ENCODE data around the gene MICALL2. TPM values are rescaled to one million over a fixed set of nuclear protein-coding genes. Genes with fewer than 3 reads are reported as not detected.

Gene MICALL2
- total RNA-seq, 6 experiments from 2014 or later = 8.2 to 23.8 (median 13.6) TPM

- H3K27me3 ChIP-seq = no peaks in the 10 kb centered on the region
- intact Hi-C loops (cut with DNase I) = loop anchor here in 1 of 2 donors (10.0 kb wide), 1 partner anchor 46 kb away; no protein-coding TSS in a partner anchor
- H3K27ac ChIP-seq = no peak overlapping the region
- no peaks in the 10 kb centered on the region for H3K9me3 ChIP-seq
- ATAC-seq (no peak), DNase-seq (no peak)
- peaks cover 0 to 28% (median 2%) of the 10 kb centered on the region in 4 donors for H3K36me3 ChIP-seq
- TF ChIP-seq, protein P1, sequence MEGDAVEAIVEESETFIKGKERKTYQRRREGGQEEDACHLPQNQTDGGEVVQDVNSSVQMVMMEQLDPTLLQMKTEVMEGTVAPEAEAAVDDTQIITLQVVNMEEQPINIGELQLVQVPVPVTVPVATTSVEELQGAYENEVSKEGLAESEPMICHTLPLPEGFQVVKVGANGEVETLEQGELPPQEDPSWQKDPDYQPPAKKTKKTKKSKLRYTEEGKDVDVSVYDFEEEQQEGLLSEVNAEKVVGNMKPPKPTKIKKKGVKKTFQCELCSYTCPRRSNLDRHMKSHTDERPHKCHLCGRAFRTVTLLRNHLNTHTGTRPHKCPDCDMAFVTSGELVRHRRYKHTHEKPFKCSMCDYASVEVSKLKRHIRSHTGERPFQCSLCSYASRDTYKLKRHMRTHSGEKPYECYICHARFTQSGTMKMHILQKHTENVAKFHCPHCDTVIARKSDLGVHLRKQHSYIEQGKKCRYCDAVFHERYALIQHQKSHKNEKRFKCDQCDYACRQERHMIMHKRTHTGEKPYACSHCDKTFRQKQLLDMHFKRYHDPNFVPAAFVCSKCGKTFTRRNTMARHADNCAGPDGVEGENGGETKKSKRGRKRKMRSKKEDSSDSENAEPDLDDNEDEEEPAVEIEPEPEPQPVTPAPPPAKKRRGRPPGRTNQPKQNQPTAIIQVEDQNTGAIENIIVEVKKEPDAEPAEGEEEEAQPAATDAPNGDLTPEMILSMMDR (IDR thresholded peaks at IDR 0.05) = no peak
- no peak for TF ChIP-seq POLR2A (IDR thresholded peaks at IDR 0.05)
- no peak overlapping the region for H3K4me3 ChIP-seq
- no CpG with 5 or more reads among the region's 21 CpGs for WGBS (ENCODE audit: insufficient coverage, low coverage, low lambda C conversion rate, missing lambda C conversion rate)
- peaks cover 0 to 11% (median 5%) of the 10 kb centered on the region in 4 donors for H3K4me1 ChIP-seq
These were observed 11.6 kb upstream of the MICALL2 start for GRCh38 chr7:1470901-1471300.

DNA sequence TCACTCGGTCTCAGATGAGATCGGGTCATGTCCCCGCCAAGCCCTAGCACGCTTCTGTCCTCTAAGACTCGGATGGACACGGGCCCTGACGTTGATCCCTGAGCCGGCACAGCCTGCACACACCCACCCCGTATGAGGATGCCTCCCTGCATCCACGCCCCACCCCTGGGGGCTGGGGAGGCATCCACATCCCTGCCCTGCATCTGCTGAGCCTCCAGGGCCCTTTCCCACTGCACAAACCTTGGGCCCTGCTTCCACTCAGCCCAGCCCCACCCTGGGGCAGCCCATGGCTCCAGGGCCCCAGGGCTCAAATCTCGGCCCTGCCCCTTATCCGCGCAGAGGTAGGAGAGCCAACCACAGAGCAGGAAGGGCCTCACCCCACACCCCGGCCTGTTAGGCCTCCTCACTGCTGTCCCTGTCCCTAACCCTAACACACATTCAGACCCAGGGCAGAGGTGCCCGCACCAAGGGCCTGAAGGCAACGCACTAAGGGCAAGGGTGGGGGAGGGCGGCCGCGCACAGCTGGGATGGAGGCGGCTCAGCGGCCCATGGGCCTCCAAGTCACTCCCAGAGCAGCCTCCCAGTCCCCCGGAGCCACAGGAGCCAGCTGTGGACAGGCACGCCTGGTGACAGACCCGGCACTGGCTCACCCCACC is 9.5 kb upstream of the MICALL2 start:
- TF ChIP-seq, protein P1 (IDR thresholded peaks at IDR 0.05) = no peak
- H3K4me1 ChIP-seq = peaks cover 0 to 11% (median 5%) of the 10 kb centered on the region in 4 donors
- DNase-seq (no peak), ATAC-seq (no peak)
- H3K4me3 ChIP-seq = no peak overlapping the region
- intact Hi-C loops (cut with DNase I) = no loop called here
- H3K27me3 ChIP-seq = no peaks in the 10 kb centered on the region
- no peaks in the 10 kb centered on the region for H3K9me3 ChIP-seq
- H3K36me3 ChIP-seq = peaks cover 0 to 24% (median 1%) of the 10 kb centered on the region in 4 donors
- H3K27ac ChIP-seq = no peak overlapping the region
- 87% methylated on average over 3 of the region's 24 CpGs for WGBS (ENCODE audit: insufficient coverage, low coverage, low lambda C conversion rate, missing lambda C conversion rate)

DNA sequence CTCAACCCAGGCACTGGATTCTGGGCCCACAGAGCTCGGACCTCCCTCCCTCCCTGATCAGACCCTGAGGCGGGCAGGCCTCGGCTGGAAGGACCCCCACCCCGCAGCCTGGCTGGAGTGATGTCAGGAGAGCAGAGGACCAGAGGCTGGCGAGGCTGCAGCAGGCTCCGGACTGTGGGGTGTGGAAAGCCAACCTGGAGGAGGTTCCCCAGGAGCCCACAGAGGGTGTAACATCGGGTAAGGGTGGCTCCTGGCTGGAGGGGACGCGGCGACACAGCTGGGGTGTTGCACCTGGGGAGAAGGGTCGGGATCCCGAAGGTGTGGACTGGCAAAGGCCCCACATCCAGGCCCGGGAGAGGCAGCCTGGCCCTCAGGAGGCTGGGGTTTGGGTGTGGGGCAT is 8.9 kb upstream of the MICALL2 start:
- peaks cover 0 to 18% (median under 1%) of the 10 kb centered on the region in 4 donors for H3K36me3 ChIP-seq
- no peak for ATAC-seq

GRCh38 chr7:1466524-1467271 is 7.4 kb upstream of the MICALL2 start:
- DNase-seq (peak; percentile 73 to 89 (median 77)), ATAC-seq (peak; percentile 82 to 88 (median 84))
- no peaks in the 10 kb centered on the region for H3K9me3 ChIP-seq
- H3K27ac ChIP-seq = peak overlapping the region; percentile 35 to 65 (median 62)
- WGBS (ENCODE audit: insufficient coverage, low coverage, low lambda C conversion rate, missing lambda C conversion rate) = 38% methylated on average over 2 of the region's 17 CpGs
- H3K27me3 ChIP-seq = no peaks in the 10 kb centered on the region
- H3K4me3 ChIP-seq = no peak overlapping the region
- no peak for TF ChIP-seq POLR2A (IDR thresholded peaks at IDR 0.05)
- TF ChIP-seq, protein P1 (IDR thresholded peaks at IDR 0.05) = peak in 3 of 4 donors; percentile 20 to 37 (median 20)
- intact Hi-C loops (cut with DNase I) = no loop called here
- H3K4me1 ChIP-seq = peaks cover 0 to 19% (median 6%) of the 10 kb centered on the region in 4 donors
- H3K36me3 ChIP-seq = peaks cover 0 to 18% (median 0%) of the 10 kb centered on the region in 4 donors

More for the DNA sequence above, 8.9 kb upstream of the MICALL2 start:
- H3K27ac ChIP-seq = no peak overlapping the region
- no peaks in the 10 kb centered on the region for H3K27me3 ChIP-seq
- TF ChIP-seq POLR2A (IDR thresholded peaks at IDR 0.05) = no peak
- TF ChIP-seq, protein P1 (IDR thresholded peaks at IDR 0.05) = no peak
- intact Hi-C loops (cut with DNase I) = no loop called here
- no peak for DNase-seq
- no peaks in the 10 kb centered on the region for H3K9me3 ChIP-seq
- peaks cover 0 to 11% (median 5%) of the 10 kb centered on the region in 4 donors for H3K4me1 ChIP-seq
- no peak overlapping the region for H3K4me3 ChIP-seq
- WGBS (ENCODE audit: insufficient coverage, low coverage, low lambda C conversion rate, missing lambda C conversion rate) = no CpG with 5 or more reads among the region's 13 CpGs

Data from right lobe of liver (tissue), 6 donors.